Ascending aorta (tissue), 2 donors: ENCODE measurements around the gene RNF157. TPM values are rescaled to one million over a fixed set of nuclear protein-coding genes. Genes with fewer than 3 reads are reported as not detected.

Experiments used
- DNase-seq, 2 donors: peaks; one replicate each; pipeline ENCODE4 v3.0.0-alpha.2; 2019; ENCODE audit warnings: low spot score in 2 of 2
- H3K27ac ChIP-seq, 2 donors: fragments of 200-600 bp; sonication (generic); one replicate each; pipeline ENCODE4 v1.5.1; 2016 to 2017; ENCODE audit warnings: mild to moderate bottlenecking in 1 of 2
- H3K27me3 ChIP-seq: fragments of 200-600 bp; sonication (generic); one replicate; pipeline ENCODE4 v1.5.1; 2017
- H3K36me3 ChIP-seq, 2 donors: fragments of 200-600 bp; sonication (generic); one replicate each; pipeline ENCODE4 v1.5.1; 2016
- H3K4me1 ChIP-seq, 2 donors: fragments of 200-600 bp; sonication (generic); one replicate each; pipeline ENCODE4 v1.5.1; 2016 to 2017; ENCODE audit warnings: mild to moderate bottlenecking in 1 of 2
- H3K4me3 ChIP-seq, 2 donors: fragments of 200-600 bp; sonication (generic); one replicate each; pipeline ENCODE4 v1.5.1; 2016 to 2017; ENCODE audit warnings: mild to moderate bottlenecking in 1 of 2
- H3K9me3 ChIP-seq, 2 donors: fragments of 200-600 bp; sonication (generic); one replicate each; pipeline ENCODE4 v1.5.1; 2016
- intact Hi-C: fragments of 100-400 bp; cut with DNase I; formaldehyde crosslinking; loops from one replicate; pipeline ENCODE4 v1.15.1; 2023
- total RNA-seq: library from RNA; depleted of rRNA; stranded (reverse); fragments of >200 nt; gene quantifications from one replicate; pipeline ENCODE4 v1.1.0, GENCODE V29; 2016
- TF ChIP-seq, protein P1 (sequence below), 3 experiments: fragments of 200-600 bp in 2 of 3; fragments of 450-650 bp in 1 of 3; sonication (generic) in 2 of 3; IDR thresholded peaks; one replicate each; pipeline ENCODE4 v1.5.1; 2016 to 2019; ENCODE audit warnings: antibody characterized with exemption in 3 of 3, mild to moderate bottlenecking in 1 of 3, moderate library complexity in 1 of 3

Gene RNF157
- total RNA-seq, 1 donor from 2014 or later = 2.4 TPM

DNA sequence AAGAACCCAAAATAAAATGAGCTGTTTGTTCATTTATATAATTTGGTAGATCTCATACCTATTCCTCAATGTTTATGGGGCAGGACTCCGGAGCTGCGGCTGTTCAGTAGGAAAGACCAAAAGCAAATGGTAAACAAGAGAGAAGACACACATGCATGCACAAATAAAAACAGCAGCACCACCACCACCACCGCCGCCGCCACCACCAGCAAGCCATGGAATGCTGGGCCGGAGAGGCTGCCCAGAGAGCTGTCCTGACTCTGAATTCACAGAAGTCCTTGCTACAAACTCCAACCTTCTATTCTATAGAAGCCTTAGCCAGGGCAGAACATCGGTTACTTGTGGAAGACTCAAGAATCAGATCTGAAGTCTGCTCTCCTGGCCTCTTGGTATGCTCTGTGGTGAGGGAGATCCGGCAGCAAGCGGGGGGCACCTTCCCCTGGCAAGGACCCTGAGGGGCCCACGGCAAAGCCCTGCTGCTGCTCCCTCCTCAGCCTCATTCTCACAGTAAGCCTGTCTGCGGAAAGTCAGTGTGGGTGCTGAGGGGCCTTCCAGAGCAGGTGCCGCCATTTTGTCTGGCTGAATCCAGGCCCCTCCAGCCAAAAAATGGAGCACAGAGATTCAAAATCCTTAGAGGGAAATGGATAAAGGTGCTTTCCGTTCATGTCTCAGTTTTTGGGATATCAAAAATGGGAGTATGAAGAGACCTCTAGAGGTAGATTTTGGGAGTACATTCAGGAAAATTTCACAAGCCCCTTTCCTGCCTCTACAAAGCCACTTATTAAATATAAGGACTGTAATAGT, 92.9 kb downstream of the RNF157 start:
- Histone ChIP-seq H3K9me3 (no peaks in the 10 kb centered on the region), H3K4me1 (no peaks in the 10 kb centered on the region), H3K27ac (no peak overlapping the region), H3K27me3 (no peaks in the 10 kb centered on the region), H3K4me3 (no peak overlapping the region), H3K36me3 (no peaks in the 10 kb centered on the region)
- TF ChIP-seq, protein P1, sequence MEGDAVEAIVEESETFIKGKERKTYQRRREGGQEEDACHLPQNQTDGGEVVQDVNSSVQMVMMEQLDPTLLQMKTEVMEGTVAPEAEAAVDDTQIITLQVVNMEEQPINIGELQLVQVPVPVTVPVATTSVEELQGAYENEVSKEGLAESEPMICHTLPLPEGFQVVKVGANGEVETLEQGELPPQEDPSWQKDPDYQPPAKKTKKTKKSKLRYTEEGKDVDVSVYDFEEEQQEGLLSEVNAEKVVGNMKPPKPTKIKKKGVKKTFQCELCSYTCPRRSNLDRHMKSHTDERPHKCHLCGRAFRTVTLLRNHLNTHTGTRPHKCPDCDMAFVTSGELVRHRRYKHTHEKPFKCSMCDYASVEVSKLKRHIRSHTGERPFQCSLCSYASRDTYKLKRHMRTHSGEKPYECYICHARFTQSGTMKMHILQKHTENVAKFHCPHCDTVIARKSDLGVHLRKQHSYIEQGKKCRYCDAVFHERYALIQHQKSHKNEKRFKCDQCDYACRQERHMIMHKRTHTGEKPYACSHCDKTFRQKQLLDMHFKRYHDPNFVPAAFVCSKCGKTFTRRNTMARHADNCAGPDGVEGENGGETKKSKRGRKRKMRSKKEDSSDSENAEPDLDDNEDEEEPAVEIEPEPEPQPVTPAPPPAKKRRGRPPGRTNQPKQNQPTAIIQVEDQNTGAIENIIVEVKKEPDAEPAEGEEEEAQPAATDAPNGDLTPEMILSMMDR (IDR thresholded peaks at IDR 0.05) = peak; percentile 40 to 57 (median 54)
- DNase-seq = no peak
- intact Hi-C loops = loop anchor here (2.0 kb wide), 1 partner anchor 27 kb away; no protein-coding TSS in a partner anchor

DNA sequence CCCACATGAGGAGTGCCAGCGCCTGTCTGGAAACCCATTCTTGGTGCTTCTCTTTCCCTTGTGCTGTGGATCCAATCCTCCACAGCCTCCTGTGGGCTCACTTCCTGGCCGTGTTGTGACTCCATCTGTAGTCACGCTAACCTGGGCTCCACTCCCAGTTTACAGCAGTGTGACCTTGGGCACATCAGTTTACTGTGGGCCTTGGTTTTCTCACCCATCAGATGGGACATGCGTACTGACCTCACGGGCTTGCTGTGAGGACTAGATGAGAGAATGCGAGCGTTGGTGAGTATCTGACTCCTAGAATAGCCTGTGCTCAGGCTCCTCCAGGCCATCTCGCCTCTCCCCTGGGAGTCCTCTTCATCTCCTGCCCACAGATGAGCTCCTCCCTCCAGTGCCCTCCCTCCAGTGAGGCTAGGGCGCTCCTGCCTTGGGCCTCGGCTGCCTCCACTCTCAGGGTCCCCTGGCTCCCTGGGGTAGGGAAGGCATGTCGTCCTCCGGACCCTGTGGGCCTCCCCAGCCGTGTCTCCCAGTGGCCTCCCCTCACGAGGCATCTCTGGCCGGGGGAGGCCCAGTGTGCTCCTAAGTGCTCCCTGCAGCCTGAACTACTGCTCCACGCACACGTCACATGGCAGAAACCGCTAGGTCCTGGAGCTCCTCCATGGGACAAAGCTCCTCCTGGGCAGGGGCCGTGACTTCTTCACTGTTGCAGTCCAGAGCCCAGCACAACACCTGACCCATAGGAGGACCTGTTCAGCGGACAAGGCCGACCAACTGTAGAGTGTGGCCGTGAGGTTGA, 94.0 kb downstream of the RNF157 start:
- no peaks in the 10 kb centered on the region for H3K27me3 ChIP-seq
- no peaks in the 10 kb centered on the region for H3K9me3 ChIP-seq
- no peak overlapping the region for H3K4me3 ChIP-seq
- H3K4me1 ChIP-seq = peaks cover 0 to 3% of the 10 kb centered on the region in 2 donors
- H3K36me3 ChIP-seq = no peaks in the 10 kb centered on the region
- no peak for DNase-seq
- TF ChIP-seq, protein P1 (IDR thresholded peaks at IDR 0.05) = no peak
- intact Hi-C loops = loop anchor here (2.0 kb wide), 1 partner anchor 25 kb away; no protein-coding TSS in a partner anchor
- no peak overlapping the region for H3K27ac ChIP-seq

DNA sequence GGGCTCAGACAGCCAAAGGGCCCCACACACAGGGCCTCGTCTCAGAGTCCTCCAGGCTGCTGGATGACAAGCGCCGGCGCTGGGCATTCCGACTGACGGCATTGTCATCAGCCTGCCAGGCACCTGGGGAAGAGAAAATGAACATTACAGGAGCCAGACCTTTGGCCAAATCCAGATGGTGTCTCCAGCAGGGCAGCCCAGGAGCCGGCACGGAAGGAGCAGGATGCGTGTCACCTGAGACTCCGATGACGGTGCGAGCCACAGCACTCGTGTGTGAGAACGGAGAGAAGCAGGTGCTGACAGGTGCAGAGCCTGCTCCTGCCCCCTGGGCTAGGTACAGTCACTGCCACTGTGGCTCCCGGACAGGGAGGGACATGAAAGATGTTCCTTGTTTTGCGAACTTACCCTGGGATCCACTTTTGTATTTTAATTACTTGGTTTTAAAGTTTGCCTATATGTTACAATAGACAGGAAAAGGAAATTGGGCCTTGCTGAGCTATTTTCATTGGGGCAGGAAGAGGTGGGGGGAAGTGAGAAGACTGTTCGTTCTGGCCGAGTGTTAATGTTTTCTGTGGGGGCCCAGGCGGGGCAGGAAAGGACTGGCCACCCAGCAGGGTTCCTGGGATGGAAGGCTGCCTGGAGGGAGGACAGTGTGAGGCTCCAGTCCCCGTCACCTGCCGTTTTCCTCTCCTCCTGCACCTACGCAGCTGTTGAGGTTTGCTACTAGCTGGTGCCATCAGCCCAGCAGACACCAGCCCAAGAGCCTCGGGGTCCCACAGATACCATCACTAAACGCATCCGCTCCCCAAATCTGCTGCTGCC, 94.9 kb downstream of the RNF157 start:
- Histone ChIP-seq H3K27ac (no peak overlapping the region), H3K4me1 (peaks cover 5 to 10% of the 10 kb centered on the region in 2 donors), H3K36me3 (no peaks in the 10 kb centered on the region), H3K9me3 (no peaks in the 10 kb centered on the region), H3K4me3 (no peak overlapping the region), H3K27me3 (peaks cover 2% of the 10 kb centered on the region)
- no peak for DNase-seq
- TF ChIP-seq, protein P1 (IDR thresholded peaks at IDR 0.05) = no peak
- intact Hi-C loops = loop anchor here (2.0 kb wide), 1 partner anchor 25 kb away; no protein-coding TSS in a partner anchor

DNA sequence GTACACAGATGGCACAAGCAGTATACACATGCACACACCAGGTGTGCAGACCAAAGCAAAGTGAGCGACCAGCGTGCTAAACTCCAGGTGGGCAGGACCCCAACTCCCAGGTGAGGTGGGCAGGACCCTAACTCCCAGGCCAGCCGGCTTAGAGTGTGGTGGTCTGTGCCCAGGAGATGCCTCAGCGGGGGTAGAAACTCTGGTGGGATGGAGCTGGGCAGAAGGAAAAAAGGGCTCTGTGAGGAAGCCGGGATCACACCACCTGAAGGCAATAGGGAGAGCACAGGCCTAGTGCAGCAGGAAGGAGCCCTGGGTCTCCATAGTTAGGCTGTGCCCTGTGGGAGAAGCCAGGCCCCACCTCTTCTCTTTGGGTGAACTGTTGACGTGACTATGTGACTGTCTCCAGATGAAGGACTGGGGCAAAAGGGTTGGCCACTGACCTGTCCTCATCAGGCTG, 97.7 kb downstream of the RNF157 start:
- Histone ChIP-seq H3K9me3 (no peaks in the 10 kb centered on the region), H3K27me3 (peaks cover 20% of the 10 kb centered on the region), H3K36me3 (no peaks in the 10 kb centered on the region), H3K27ac (no peak overlapping the region), H3K4me1 (peaks cover 13 to 17% of the 10 kb centered on the region in 2 donors), H3K4me3 (no peak overlapping the region)
- TF ChIP-seq, protein P1 (IDR thresholded peaks at IDR 0.05) = no peak
- no peak for DNase-seq
- intact Hi-C loops = no loop called here

DNA sequence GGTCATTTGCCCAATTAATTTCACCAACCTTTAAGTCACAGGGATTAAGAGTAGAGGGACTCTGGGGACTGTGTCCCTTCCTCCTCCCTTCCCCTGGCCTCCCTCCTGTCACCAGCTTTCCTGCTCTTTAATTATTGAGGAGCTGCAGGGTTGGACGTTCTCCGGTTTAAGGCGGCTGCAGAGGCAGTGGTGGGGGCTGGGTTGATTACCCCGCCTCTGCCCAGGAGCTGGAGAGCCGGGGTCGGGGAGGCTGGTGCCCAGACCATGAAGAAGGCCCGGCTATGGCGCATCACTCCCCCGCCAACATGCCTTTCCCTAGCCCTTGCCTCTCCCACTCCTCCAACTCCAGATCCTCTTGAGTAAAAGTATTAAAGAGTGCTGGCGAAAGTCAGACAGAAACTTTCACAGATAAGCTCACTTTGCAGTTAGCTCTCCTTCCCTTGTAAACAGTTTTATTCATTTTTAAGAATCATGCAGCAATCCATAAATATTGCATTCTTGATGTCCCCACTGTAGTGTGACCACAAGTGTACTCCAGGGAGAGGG, 98.2 kb downstream of the RNF157 start:
- H3K9me3 ChIP-seq = no peaks in the 10 kb centered on the region
- peaks cover 20% of the 10 kb centered on the region for H3K27me3 ChIP-seq
- no peak overlapping the region for H3K27ac ChIP-seq
- peaks cover 13 to 17% of the 10 kb centered on the region in 2 donors for H3K4me1 ChIP-seq
- no peak for DNase-seq
- no peak overlapping the region for H3K4me3 ChIP-seq
- no peaks in the 10 kb centered on the region for H3K36me3 ChIP-seq
- intact Hi-C loops = no loop called here
- TF ChIP-seq, protein P1 (IDR thresholded peaks at IDR 0.05) = no peak
